ENCODE measurements around the gene PON1. TPM values are rescaled to one million over a fixed set of nuclear protein-coding genes. Genes with fewer than 3 reads are reported as not detected.

The PON1 gene
- total RNA-seq, 1 experiment from 2014 or later = not detected

- H3K27ac Mint-ChIP-seq (ENCODE audit: low read depth, unreplicated experiment) = no peak overlapping the region
Measured at GRCh38 chr7:95330961-95331337, 6.6 kb upstream of the PON1 start.

GRCh38 chr7:95330204-95330960 is 6.0 kb upstream of the PON1 start:
- POLR2A ChIA-PET = interaction anchor here (1.3 kb wide), 1 partner anchor 20 kb away, joined by 3 read pairs; no protein-coding TSS in a partner anchor
- H3K4me1 Mint-ChIP-seq (ENCODE audit: insufficient read depth, unreplicated experiment) = peaks cover 13% of the 10 kb centered on the region
- peaks cover 21% of the 10 kb centered on the region for H3K27me3 Mint-ChIP-seq (ENCODE audit: insufficient read depth, unreplicated experiment)
- no peaks in the 10 kb centered on the region for H3K36me3 Mint-ChIP-seq (ENCODE audit: insufficient read depth, unreplicated experiment)
- TF ChIP-seq CTCF (IDR thresholded peaks at IDR 0.05; ENCODE audit: unreplicated experiment) = no peak
- BruUV-seq (replicated peaks) = no TSS peak
- H3K4me3 Mint-ChIP-seq (ENCODE audit: unreplicated experiment) = no peak overlapping the region
- peaks cover 9% of the 10 kb centered on the region for H3K9me3 Mint-ChIP-seq (ENCODE audit: unreplicated experiment)
- peak; percentile 47 for DNase-seq (ENCODE audit: unreplicated experiment)
- H3K27ac Mint-ChIP-seq (ENCODE audit: low read depth, unreplicated experiment) = no peak overlapping the region
- CTCF ChIA-PET = interaction anchor here (0.6 kb wide), 1 partner anchor 879 kb away, joined by 5 read pairs; no protein-coding TSS in a partner anchor
- intact Hi-C loops (cut with micrococcal nuclease) = no loop called here

More at GRCh38 chr7:95330961-95331337, 6.6 kb upstream of the PON1 start:
- Mint-ChIP-seq H3K4me3 (ENCODE audit: unreplicated experiment) (no peak overlapping the region), H3K4me1 (ENCODE audit: insufficient read depth, unreplicated experiment) (peaks cover 13% of the 10 kb centered on the region), H3K9me3 (ENCODE audit: unreplicated experiment) (peaks cover 6% of the 10 kb centered on the region), H3K27me3 (ENCODE audit: insufficient read depth, unreplicated experiment) (peaks cover 15% of the 10 kb centered on the region), H3K36me3 (ENCODE audit: insufficient read depth, unreplicated experiment) (no peaks in the 10 kb centered on the region)
- no peak for TF ChIP-seq CTCF (IDR thresholded peaks at IDR 0.05; ENCODE audit: unreplicated experiment)
- ChIA-PET POLR2A (interaction anchor here (1.3 kb wide), 1 partner anchor 21 kb away, joined by 3 read pairs; no protein-coding TSS in a partner anchor), CTCF (no interaction called here)
- intact Hi-C loops (cut with micrococcal nuclease) = no loop called here
- no TSS peak for BruUV-seq (replicated peaks)
- no peak for DNase-seq (ENCODE audit: unreplicated experiment)

GRCh38 chr7:95327356-95327755 is 3.0 kb upstream of the PON1 start:
- H3K4me1 Mint-ChIP-seq (ENCODE audit: insufficient read depth, unreplicated experiment) = peaks cover 5% of the 10 kb centered on the region
- POLR2A ChIA-PET = no interaction called here

More at GRCh38 chr7:95327356-95327755, 3.0 kb upstream of the PON1 start:
- Mint-ChIP-seq H3K4me3 (ENCODE audit: unreplicated experiment) (no peak overlapping the region), H3K27ac (ENCODE audit: low read depth, unreplicated experiment) (no peak overlapping the region), H3K36me3 (ENCODE audit: insufficient read depth, unreplicated experiment) (no peaks in the 10 kb centered on the region), H3K9me3 (ENCODE audit: unreplicated experiment) (peaks cover 9% of the 10 kb centered on the region), H3K27me3 (ENCODE audit: insufficient read depth, unreplicated experiment) (peaks cover 29% of the 10 kb centered on the region)
- DNase-seq (ENCODE audit: unreplicated experiment) = no peak
- intact Hi-C loops (cut with micrococcal nuclease) = no loop called here
- no peak for TF ChIP-seq CTCF (IDR thresholded peaks at IDR 0.05; ENCODE audit: unreplicated experiment)
- no TSS peak for BruUV-seq (replicated peaks)
- CTCF ChIA-PET = interaction anchor here (0.9 kb wide), 1 partner anchor 80 kb away, joined by 4 read pairs; no protein-coding TSS in a partner anchor

Data from MCF 10A (cell line).